Measurements from ENCODE around the gene CD99.

Gene CD99

DNA sequence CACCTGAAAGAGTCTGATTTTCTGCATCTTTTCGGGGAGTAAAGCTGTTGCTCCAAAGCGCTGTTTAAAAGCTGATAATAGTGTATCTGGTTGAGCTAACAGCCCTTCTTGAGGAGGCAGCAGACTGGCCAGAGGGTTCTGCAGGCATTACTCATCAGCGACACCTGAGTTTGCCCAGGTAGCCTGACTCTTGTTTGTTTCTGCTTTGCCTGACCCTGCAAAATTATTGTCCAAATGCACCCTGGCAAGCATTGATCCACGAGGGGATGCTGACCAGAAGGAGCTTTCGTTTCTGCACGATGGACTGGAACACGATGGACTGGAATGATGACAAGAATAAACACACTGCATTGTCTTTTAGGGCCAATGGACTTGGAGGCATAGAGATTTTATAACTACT, 6.2 kb downstream of the CD99 start:
- TF ChIP-seq, protein P1, sequence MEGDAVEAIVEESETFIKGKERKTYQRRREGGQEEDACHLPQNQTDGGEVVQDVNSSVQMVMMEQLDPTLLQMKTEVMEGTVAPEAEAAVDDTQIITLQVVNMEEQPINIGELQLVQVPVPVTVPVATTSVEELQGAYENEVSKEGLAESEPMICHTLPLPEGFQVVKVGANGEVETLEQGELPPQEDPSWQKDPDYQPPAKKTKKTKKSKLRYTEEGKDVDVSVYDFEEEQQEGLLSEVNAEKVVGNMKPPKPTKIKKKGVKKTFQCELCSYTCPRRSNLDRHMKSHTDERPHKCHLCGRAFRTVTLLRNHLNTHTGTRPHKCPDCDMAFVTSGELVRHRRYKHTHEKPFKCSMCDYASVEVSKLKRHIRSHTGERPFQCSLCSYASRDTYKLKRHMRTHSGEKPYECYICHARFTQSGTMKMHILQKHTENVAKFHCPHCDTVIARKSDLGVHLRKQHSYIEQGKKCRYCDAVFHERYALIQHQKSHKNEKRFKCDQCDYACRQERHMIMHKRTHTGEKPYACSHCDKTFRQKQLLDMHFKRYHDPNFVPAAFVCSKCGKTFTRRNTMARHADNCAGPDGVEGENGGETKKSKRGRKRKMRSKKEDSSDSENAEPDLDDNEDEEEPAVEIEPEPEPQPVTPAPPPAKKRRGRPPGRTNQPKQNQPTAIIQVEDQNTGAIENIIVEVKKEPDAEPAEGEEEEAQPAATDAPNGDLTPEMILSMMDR (IDR thresholded peaks at IDR 0.05) = no peak

DNA sequence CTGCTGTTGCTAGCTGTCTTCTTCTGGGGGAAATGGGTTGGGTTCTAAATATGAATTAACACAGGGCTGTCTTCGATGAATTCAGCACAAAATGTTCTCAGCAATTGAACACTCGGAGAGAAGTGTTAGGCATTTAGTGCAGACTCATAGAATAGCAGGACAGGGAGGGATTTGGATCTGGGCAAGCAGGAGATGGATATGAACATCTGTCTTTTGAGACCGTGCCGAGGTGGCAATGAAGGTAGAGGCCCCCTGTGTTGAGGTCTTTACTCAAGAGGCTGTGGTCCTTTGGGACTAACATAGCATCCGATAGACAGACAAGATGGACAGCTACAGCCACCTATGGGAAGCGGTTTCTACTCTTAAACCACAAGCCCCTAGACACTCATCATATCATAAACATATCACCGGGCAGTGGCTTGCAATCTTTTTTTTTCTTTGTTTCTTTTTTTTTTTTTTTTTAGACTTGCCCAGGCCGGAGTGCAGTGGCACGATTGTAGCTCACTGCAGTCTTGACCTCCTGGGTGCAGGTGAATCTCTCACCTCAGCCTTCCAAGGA, 6.7 kb downstream of the CD99 start:
- TF ChIP-seq, protein P1 (IDR thresholded peaks at IDR 0.05) = no peak

DNA sequence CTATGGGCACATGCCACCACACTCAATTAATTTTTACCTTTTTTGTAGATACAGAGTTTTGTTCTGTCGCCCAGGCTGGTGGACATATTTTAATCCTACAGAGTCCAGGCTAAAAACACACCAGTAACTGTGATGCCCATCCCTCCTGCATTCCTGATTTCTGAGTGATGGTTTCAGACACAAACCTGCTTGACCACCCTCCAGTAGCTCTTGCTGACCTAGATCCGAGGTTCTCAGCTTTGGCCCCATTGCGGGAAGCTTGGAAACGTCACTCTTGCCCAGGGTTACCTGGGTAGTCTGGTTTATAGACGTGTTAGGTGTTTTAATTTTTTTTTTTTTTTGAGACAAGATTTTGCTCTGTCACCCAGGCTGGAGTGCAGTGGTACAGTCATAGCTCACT, 7.5 kb downstream of the CD99 start:
- TF ChIP-seq, protein P1 (IDR thresholded peaks at IDR 0.05) = no peak

GRCh38 chrX:2699959-2700358, 8.9 kb downstream of the CD99 start:
- TF ChIP-seq, protein P1 (IDR thresholded peaks at IDR 0.05) = no peak

DNA sequence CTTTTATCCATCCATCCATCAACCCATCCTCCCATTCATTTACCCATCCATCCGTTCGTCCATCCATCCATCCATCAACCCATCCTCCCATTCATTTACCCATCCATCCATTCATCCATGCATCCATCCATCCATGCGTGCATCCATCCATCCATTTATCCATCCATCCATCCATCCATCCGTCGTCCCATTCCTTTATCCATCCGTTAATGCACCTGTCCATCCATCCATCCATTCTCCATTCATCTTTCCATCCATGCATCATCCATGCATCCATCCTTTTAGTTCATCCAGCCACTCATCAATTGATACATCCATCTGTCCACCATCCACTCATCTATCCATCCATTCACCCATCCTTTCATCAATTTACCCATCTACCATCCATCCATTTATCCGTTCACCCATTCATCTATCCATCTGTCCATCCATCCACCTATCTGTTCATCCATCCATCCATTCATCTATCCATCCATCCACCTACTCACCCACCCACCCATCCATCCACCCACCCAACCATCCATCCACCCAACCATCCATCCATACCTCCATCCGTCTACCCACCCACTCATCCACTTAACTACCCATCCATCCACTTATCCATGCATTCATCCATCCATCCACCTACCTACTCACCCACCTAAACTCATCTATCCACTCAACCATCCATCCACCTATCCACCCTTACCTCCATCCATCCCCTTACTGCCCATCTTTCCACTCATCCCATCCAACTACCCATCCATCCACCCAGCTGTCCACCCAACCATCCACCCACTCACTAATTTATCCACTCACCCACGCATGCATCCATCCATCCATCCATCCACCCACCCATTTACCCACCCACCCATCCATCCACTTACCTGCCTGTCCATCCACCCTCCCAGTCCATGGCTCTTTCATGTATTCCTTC, 9.6 kb downstream of the CD99 start:
- TF ChIP-seq, protein P1 (IDR thresholded peaks at IDR 0.05) = no peak

GRCh38 chrX:2701600-2701999, 10.5 kb downstream of the CD99 start:
- TF ChIP-seq, protein P1 (IDR thresholded peaks at IDR 0.05) = no peak

- TF ChIP-seq, protein P1 (IDR thresholded peaks at IDR 0.05) = no peak
Observed at GRCh38 chrX:2703991-2704369, 12.9 kb downstream of the CD99 start.

All from LNCAP (cell line).